Right ventricle myocardium superior (tissue), 1 donor: ENCODE measurements around the gene L3MBTL1. TPM values are rescaled to one million over a fixed set of nuclear protein-coding genes. Genes with fewer than 3 reads are reported as not detected.
A peak's percentile ranks its signal among the peaks of the same experiment; 100 is the strongest.

Experiments
- ATAC-seq: fragments of 200-7000 bp; cut with Tn5 transposase; one replicate; pipeline ENCODE4 v1.9.1; 2020; ENCODE audit warnings: mild to moderate bottlenecking; ENCODE audit not compliant: poor library complexity
- DNase-seq: peaks from one replicate; pipeline ENCODE4 v3.0.0-alpha.2; 2020
- intact Hi-C: fragments of 100-400 bp; cut with DNase I; formaldehyde crosslinking; loops from one replicate; pipeline ENCODE4 v1.11.2; 2022
- total RNA-seq: library from RNA; stranded (reverse); fragmentation: NEBNext Ultra II Directional; extraction: Animal tissue kit (Norgen Biotek cat#: 25700); gene quantifications from one replicate; pipeline ENCODE4 v1.2.1, GENCODE V29; 2021
- donor health status: DM: no; HTN: yes; CAD: no; lungs with severe emphysema.

Gene L3MBTL1
- total RNA-seq, 1 donor from 2014 or later, result 4.1 TPM

DNA sequence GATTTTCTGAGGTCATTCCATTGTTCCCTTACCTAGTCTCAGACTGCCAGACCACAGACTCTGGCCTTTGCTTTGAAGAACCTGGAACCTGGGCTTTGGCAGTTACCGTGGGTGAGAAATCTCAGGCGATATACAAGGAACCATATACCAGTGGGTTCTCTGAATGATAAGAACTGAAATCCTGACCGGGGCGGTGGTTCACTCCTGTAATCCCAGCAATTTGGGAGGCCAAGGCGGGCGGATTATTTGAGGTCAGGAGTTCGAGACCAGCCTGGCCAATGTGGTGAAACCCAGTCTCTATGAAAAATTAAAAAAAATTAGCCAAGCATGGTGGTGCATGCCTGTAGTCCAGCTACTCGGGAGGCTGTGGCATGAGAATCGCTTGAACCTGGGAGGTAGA lies 37.0 kb downstream of the L3MBTL1 start:
- ATAC-seq, result no peak
- intact Hi-C loops, result no loop called here
- no peak for DNase-seq

DNA sequence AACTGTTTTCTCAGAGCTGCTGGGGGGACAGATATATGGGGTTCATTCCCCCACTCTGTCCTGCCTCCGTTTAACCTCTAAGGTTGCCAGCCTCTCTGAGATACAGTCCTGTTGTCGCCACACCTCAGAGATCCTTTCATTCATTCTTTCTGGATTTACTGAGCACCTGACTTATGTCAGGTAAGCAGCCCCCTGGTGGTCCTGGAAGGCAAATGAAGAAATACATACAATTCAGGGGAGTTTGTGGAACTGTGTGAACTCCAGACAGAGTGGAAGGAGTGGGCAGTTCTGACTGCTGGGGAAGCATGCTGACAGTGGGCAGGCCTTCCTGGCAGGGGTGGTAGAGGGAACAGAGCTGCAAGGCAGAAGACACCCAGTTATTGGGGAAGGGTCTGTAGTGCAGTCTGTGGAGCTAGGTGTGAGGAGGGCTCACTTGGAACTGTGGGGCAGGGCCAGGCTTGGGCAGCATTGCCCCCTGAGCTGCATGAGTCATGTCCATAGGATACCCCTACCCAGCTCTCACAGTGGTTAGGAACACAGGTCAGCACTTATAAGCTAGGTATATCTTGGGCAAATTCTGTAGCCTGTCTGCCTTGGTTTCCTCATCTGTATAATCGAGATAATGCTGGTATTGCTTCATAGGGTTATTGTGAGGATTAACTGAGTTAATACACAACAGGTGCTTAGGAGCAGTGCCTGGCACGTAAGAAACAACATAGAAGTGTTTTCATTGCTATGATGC lies 38.5 kb downstream of the L3MBTL1 start:
- DNase-seq (no peak), ATAC-seq (no peak)
- intact Hi-C loops, result no loop called here

GRCh38 chr20:43548273-43548880 lies 40.9 kb downstream of the L3MBTL1 start:
- ATAC-seq (no peak), DNase-seq (no peak)
- intact Hi-C loops, result no loop called here

GRCh38 chr20:43549416-43550065 lies 42.0 kb downstream of the L3MBTL1 start:
- intact Hi-C loops, result no loop called here
- ATAC-seq, result no peak
- no peak for DNase-seq

DNA sequence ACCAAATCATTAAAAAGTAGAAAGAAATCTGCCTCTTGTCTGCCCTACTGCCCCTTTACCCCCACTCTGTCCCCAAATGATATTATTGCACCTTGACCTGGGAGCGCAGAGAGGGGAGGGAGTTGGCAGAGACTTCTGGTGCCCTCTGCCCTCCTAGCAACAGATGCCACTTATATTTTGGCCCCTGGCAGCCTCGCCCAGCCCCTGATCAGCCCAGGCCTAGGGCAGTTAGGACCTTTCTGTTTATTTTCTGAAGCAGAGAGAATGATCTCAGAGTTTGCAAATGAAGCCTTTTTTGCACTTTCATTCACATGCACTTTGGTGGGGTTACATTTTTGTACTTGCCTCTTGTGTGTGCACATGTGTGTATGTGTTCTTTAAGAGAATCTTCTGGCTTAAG lies 43.0 kb downstream of the L3MBTL1 start:
- no peak for ATAC-seq
- DNase-seq, result peak; percentile 15
- intact Hi-C loops, result no loop called here

GRCh38 chr20:43554369-43554768 lies 46.9 kb downstream of the L3MBTL1 start:
- ATAC-seq (no peak), DNase-seq (no peak)
- intact Hi-C loops, result no loop called here

DNA sequence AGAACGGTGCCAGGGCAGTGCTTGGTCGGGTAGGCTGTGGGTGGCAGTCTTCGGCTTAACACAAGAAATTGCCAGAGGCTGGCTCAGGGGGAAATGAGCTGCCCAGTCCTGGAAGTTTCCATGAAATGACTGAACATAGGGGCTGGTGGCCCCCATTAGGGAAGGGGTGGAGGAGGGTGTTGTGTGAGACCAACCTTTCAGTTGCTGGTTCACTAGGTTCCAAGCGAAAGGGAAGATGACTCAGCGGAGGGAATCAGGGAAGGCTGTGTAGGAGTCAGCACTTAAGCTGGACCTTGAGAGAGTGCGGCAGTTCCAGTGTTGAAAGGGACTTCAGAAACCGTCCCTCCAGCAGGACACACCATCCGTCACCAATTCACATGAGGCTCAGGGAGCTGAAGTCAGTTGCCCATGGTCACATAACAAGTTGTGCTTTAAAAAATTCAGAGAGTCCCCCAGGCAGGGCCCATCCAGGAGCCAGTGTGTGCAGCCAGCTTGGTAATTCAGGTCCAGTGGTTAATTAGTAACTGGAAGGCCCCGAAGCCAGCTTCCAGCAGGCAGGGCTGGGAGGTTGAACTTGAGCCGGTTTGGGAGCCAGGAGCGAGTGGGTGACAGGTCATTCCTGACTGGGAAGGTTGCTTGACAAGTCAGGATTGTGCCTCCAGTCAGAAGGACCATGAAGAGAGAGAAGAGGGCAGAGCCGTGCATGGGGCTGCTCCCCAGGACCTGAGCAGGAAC lies 51.1 kb downstream of the L3MBTL1 start, which contains the start of gene SGK2:
SGK2 (plus strand) TSS at position 616 of the 735 bp plus-strand sequence. CDS start 7,469 bp downstream, outside the sequence.
- intact Hi-C loops, result no loop called here
- DNase-seq, result peak; percentile 31
- ATAC-seq, result no peak

- intact Hi-C loops, result no loop called here
- ATAC-seq (no peak), DNase-seq (peak; percentile 17)
Observed at GRCh38 chr20:43559147-43559987, 51.9 kb downstream of the L3MBTL1 start.

GRCh38 chr20:43560974-43561373 lies 53.5 kb downstream of the L3MBTL1 start:
- ATAC-seq (no peak), DNase-seq (no peak)
- intact Hi-C loops, result no loop called here

DNA sequence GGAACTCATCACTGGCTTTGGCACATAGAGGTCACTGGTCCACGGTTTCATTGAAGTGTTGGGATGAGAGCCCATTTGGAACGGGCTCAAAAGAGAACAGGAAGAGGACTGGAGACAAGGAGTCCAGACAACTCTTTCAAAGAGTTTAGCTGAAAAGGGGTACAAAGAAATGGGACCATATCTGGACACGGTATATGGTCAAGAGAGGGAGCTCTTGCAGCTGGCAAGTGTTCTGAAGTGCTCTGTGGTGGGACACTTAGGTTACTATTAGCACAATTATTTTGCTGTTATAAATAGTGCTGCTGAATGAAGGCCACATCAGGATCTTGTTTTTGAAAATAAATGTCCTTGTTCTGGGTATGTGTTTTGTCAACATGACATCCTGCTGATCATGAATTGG lies 55.9 kb downstream of the L3MBTL1 start:
- ATAC-seq, result no peak
- intact Hi-C loops, result no loop called here
- peak; percentile 5 for DNase-seq

DNA sequence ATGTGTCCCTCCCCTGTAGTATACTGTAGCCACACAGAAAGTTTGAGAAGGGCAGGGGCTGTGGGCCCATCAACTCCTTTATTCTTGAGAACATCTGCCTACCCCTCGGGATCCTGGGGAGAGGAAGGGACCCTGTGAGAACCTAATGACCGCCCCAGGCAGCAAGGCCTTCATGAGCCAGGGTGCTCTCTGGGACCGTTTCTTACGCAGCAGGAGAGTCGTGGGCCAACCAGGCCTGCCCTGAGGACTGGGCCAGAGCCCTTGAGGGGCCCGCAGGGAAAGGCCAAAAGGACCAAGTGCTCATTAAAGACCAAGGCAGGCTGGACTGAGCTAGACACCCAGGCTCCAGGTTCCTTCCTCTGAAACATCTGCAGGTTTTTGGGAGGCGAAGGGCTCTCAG lies 56.5 kb downstream of the L3MBTL1 start:
- DNase-seq (peak; percentile 2), ATAC-seq (no peak)
- intact Hi-C loops, result no loop called here

DNA sequence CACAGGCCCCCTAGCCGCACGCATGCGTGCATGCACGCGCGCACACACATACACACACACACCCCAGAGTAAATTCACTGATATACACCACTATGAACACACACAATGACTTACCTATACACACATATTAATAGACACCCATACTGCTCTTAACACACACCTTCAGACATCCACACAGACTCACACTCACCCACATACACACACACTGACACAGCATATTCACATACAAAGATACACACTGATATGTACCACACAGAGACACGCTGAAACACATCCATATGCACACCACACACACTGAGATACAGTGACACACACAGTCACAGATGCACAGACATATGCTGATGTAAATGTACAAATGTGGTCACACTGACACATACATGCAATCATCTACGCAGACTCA lies 57.0 kb downstream of the L3MBTL1 start:
- DNase-seq, result no peak
- ATAC-seq, result no peak
- intact Hi-C loops, result no loop called here

DNA sequence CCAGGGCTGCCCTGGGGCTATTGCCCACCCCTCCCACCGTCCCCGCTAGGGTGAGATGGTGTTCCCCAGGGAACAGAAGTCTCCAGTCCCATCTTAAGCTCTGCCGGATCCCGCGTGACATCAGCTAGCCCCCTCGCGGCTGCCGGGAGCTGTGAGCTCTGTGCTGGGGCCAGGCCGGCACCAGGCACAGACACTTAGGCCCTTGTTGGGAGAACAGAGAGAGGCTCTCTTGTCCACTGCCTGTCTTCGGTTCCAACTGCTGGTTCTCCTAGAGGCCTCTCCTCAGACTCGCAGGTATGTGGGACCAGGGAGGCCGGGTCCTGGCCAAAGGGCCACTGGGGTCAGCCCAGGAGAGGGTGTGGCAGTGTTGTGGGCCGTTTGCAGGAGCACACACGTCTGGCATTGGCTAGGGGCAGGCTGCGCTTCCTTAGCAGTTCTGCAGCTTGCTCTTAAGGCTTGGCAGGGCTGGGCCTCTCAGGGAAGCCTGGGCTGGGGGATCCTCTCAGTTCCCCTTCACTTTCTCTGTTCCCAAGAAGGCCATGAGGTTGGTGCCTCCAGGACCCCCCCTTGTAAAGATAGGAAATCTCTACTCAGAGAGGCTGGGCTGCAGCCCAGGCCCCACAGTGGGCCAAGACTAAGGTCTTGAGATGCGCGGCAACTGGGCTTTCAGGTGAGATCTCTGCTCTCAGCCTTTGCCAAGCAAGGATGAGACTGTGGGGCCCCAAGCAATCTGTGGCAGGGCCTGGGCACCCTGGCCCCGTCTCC lies 57.7 kb downstream of the L3MBTL1 start:
- no peak for ATAC-seq
- no peak for DNase-seq
- intact Hi-C loops, result no loop called here

DNA sequence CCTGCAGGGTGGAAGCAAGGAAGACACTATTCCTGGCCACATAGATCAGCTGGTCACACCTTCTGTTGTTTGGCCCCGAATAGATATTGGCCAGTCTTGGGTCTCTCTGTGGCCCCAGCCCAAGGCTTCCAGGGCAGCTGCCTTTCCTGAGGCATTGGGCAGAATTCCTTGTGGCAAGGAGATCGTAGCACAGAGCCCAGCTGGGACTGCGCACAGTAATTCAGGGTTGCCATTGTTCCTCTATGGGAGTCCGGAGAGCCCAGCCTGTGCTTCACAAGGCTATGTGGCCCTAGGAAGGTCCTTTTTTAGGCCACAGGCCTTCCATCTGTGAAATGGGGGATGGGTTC lies 58.2 kb downstream of the L3MBTL1 start:
- DNase-seq (no peak), ATAC-seq (no peak)
- intact Hi-C loops, result no loop called here

DNA sequence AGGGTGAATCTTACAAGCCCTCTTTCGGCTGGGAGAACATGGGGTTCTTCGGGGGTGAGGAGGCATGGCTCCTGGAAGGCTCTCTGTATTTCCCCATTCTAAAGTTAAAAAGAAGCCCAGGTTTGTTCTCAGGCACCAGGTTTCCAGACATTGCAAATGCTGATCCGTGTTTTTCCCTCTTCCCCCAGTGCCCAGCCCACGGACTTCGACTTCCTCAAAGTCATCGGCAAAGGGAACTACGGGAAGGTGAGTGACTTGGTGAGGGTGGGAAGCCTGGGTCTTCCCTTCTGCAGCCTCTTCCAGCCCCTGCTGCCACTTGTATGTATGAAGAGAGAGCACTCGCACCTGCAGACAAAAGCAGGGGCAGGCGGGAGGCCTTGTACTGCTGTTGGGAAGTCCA lies 60.0 kb downstream of the L3MBTL1 start:
- intact Hi-C loops, result no loop called here
- no peak for ATAC-seq
- DNase-seq, result no peak

GRCh38 chr20:43568706-43569105 lies 61.2 kb downstream of the L3MBTL1 start:
- ATAC-seq (no peak), DNase-seq (no peak)
- intact Hi-C loops, result no loop called here

GRCh38 chr20:43569282-43569681 lies 61.8 kb downstream of the L3MBTL1 start:
- ATAC-seq, result no peak
- intact Hi-C loops, result no loop called here
- no peak for DNase-seq

GRCh38 chr20:43570496-43570895 lies 63.0 kb downstream of the L3MBTL1 start:
- no peak for DNase-seq
- intact Hi-C loops, result no loop called here
- no peak for ATAC-seq
